ENCODE measurements around the gene ALK. TPM values are rescaled to one million over a fixed set of nuclear protein-coding genes. Genes with fewer than 3 reads are reported as not detected.

ALK gene
- total RNA-seq, 1 donor from 2014 or later, result 0.14 TPM

GRCh38 chr2:29910960-29911359, 10.4 kb downstream of the ALK start:
- H3K36me3 ChIP-seq, result no peaks in the 10 kb centered on the region
- no peak for TF ChIP-seq CTCF (IDR thresholded peaks at IDR 0.05; ENCODE audit: borderline replicate concordance)
- H3K4me1 ChIP-seq, result no peaks in the 10 kb centered on the region
- H3K27ac ChIP-seq (replicated peaks), result no peak overlapping the region
- H3K27me3 ChIP-seq (ENCODE audit: low read depth), result peaks cover 96% of the 10 kb centered on the region
- intact Hi-C loops (cut with micrococcal nuclease), result no loop called here
- H3K4me3 ChIP-seq, result no peak overlapping the region
- DNase-seq, result no peak
- peaks cover 12% of the 10 kb centered on the region for H3K9me3 ChIP-seq (replicated peaks)

DNA sequence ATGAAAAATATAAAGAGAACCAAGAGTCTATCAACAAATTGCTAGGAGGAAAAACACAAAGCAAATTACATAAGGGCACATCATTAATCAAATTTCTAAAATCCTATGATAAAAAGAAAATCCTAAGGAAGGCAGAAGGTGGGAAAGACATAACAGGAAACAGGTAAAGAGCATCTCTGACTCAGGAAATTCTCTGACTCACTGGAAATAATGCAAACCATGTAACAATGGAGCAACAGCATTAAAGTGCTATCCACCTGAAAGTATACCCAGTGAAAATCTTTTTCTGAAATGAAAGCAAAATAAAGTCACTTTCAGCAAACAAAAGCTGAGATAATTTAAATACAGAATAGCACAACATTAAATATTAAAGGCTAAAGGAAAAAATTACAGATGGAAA, 10.9 kb downstream of the ALK start:
- Histone ChIP-seq H3K36me3 (no peaks in the 10 kb centered on the region), H3K27ac (replicated peaks) (no peak overlapping the region), H3K9me3 (replicated peaks) (peaks cover 12% of the 10 kb centered on the region), H3K27me3 (ENCODE audit: low read depth) (peaks cover 96% of the 10 kb centered on the region), H3K4me1 (no peaks in the 10 kb centered on the region), H3K4me3 (no peak overlapping the region)
- no peak for TF ChIP-seq CTCF (IDR thresholded peaks at IDR 0.05; ENCODE audit: borderline replicate concordance)
- no peak for DNase-seq
- intact Hi-C loops (cut with micrococcal nuclease), result no loop called here

GRCh38 chr2:29902356-29902755, 19.0 kb downstream of the ALK start:
- intact Hi-C loops (cut with micrococcal nuclease), result no loop called here
- DNase-seq, result no peak
- Histone ChIP-seq H3K36me3 (no peaks in the 10 kb centered on the region), H3K4me1 (no peaks in the 10 kb centered on the region), H3K4me3 (no peak overlapping the region), H3K9me3 (replicated peaks) (no peaks in the 10 kb centered on the region), H3K27ac (replicated peaks) (no peak overlapping the region), H3K27me3 (ENCODE audit: low read depth) (peaks cover 91% of the 10 kb centered on the region)
- no peak for TF ChIP-seq CTCF (IDR thresholded peaks at IDR 0.05; ENCODE audit: borderline replicate concordance)

DNA sequence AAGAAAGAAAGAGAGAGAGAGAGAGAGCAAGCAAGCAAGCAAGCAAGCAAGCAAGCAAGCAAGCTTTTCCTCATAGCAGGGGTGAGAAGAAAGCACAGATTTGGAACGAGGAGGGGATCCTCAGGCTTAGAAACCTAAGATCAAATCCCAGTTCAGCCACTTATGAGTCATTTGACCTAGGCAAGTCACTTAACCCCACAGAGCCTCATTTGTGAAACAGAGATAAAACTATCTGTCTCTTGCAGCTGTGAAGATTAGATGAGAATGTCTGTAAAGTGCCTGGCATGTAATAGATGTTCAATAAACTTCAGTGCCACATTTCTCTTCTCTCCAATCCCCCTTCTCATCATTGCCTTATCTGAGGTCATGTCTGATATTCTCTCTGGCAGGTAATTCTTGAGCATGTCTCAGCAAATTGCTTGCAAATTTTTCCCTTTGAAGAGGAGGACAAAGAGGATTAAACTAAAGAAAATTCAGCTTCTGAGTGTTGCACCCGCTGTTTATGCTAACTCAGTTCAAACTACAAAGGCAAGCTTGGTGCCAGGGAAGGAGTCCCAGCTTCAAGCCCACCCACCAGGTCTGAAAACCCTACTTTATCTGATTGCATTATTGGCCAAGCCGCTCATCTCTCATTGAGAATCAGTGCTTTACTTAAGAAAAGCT, 20.3 kb downstream of the ALK start:
- no peak for TF ChIP-seq CTCF (IDR thresholded peaks at IDR 0.05; ENCODE audit: borderline replicate concordance)
- no peak overlapping the region for H3K27ac ChIP-seq (replicated peaks)
- DNase-seq, result no peak
- intact Hi-C loops (cut with micrococcal nuclease), result no loop called here
- no peaks in the 10 kb centered on the region for H3K36me3 ChIP-seq
- peaks cover 91% of the 10 kb centered on the region for H3K27me3 ChIP-seq (ENCODE audit: low read depth)
- no peaks in the 10 kb centered on the region for H3K4me1 ChIP-seq
- H3K9me3 ChIP-seq (replicated peaks), result no peaks in the 10 kb centered on the region
- H3K4me3 ChIP-seq, result no peak overlapping the region

GRCh38 chr2:29898999-29899398, 22.4 kb downstream of the ALK start:
- peaks cover 92% of the 10 kb centered on the region for H3K27me3 ChIP-seq (ENCODE audit: low read depth)
- no peak for TF ChIP-seq CTCF (IDR thresholded peaks at IDR 0.05; ENCODE audit: borderline replicate concordance)
- no peak for DNase-seq
- H3K4me3 ChIP-seq, result no peak overlapping the region
- H3K9me3 ChIP-seq (replicated peaks), result no peaks in the 10 kb centered on the region
- intact Hi-C loops (cut with micrococcal nuclease), result no loop called here
- no peaks in the 10 kb centered on the region for H3K36me3 ChIP-seq
- H3K4me1 ChIP-seq, result no peaks in the 10 kb centered on the region
- no peak overlapping the region for H3K27ac ChIP-seq (replicated peaks)

Data from left ventricle myocardium inferior (tissue), 1 donor.